Eye (tissue), 1 donor: ENCODE measurements around the gene TM2D3.
A peak's percentile ranks its signal among the peaks of the same experiment; 100 is the strongest.

Source experiments
- DNase-seq: peaks from one replicate; pipeline ENCODE4 v3.0.0-alpha.2; 2015

TM2D3 gene

DNA sequence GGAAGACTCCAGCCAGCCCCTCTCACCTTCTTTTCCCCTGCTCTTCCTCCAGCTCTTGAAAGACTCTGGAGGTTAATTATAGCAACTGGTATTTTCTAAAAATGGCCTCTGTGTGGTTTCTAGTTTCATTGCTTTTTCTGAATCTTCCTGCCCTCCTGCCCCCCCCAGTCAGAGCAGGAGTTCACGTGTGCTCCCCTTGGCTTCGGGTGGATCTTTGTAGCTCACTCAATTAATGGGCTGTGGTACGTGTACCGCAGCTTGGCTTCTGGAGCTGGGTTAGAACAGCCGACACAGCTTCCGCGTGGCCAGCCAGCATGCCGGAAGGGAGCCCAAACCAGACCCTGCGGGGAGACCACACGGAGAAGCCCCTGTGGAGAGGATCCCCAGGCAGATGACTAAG is 31.5 kb downstream of the TM2D3 start:
- DNase-seq = no peak

DNA sequence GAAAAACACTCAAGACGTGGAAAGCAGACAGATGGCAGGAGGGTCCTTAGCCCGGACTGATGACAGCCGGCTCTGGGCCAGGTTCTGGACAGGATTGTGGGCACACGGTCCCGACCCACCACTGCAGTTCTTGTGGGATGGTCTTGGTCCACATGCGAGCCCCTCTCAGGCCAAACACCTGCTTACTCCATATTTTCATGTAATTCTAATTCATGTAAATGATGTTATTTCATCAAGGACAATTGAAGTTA is 32.6 kb downstream of the TM2D3 start:
- DNase-seq = no peak

DNA sequence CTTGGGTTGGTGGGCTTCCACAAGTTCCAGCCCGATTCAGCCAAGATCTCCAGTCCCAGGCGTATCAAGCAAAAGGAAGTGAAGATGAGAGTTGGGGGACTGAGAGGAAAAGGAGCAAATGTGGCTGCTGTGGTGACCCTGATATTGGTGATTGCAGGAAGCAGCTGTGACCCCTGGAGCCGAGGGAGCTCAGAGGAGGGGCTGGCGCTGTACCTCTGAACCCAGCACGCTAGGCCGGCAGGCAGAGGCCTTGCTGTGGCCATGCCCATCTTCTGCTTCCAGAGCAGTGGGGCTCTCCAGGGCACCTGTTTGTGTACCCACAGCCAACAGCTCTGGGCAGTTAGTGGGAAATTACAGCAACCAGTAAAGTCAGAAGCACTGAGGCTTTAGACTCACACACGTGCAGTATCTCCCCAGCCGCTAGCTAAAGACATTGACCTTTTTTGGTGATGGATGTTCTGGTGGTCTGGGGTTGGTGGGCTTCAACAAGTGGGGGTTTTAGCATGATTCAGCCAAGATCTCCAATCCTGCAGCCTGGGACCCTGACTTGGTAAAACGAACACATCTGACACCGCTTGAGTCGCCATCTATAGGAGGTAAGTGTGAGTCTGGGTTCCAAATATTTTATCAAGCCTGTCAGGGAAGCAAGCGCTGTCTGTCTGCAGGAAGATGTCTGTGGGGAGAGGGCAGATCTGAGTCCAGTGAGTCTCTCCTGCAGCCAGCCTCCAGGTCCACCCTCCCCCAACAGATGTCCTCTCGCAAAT is 33.1 kb downstream of the TM2D3 start:
- no peak for DNase-seq

DNA sequence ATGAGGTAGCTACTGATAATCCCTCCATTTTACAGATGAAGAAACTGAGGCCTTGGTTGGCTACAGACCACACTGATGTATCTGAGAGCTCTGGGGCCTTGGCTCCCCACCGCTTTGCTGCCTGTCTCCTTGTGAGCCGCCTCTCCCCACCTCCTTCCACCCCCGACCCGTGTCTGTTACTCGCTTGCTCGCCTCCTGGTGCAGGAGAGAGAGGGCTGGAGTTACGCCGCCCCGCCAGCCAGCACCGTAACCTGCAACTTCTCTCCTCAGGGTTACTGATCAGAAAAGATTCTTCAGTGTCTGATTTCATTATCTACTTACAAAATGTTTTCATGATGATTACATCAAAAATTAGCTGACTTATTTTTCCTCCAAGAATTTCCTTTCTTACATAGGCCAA is 34.1 kb downstream of the TM2D3 start:
- DNase-seq = no peak

DNA sequence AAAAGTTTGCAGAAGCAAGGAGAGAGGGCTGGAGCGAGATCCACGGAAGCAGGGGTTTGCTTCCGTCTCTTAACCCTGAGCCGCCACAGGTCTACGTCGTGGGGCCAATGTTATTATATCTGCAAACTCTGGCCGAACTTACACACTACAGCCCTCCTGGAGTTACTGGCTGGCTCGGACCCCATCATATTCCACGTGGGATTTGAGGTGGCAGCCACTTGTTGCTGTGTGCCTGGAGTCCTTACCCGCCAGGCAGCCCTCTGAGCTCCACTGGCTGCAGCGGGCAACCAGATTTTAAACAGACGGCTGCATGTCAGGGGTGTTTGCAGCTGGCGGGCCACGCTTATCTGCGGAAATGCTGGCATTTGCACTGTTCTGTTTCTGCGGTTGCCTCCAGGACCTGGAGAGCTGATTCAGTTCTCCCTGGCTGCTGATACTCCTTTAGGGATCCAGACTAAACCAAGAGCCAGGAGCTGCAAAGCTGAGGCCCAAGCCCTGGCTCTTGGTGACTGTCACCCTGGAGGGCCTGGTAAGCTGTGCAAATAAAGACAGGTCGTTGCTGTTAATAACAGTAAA is 34.7 kb downstream of the TM2D3 start:
- peak; percentile 5 for DNase-seq

DNA sequence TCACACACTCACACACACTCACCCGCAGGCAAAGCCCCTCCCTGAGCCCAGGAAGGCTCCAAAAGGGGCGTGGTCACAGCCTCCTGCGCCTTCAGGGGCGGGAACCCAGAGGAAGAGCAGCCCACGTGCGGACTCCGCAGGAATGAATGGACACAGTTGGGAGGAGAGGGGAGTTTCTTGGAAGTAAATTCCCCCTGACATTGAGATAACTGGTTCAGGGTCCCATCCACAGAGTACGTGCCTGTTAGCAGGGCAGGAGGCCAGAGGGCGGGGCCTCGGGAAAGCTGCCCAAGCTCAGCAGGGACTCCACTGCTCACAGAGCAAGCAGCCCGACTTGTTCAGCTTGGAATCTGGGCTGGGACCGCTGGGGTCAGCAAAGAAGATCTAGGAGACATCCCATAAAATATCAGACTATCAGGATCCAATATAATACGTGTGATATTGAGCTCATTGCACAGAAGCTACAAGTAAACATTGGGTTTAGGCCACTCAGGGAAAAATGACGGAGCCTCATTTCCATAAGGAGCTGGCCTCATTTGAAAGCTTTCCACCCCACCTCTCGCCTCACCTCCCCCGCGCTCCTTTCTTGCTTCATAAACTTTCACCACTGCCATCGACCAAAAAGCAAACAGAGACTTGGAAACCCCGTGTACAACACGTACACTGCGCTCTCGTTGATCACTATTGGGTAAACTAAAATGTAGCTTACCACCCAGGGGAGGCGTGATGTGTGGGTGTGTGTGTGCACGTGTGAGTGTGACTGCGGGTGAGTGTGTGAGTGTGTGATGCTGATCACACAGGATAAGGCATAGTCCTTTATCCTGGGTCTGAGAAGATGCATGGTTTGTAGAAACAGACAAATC is 36.0 kb downstream of the TM2D3 start:
- DNase-seq = peak; percentile 83

DNA sequence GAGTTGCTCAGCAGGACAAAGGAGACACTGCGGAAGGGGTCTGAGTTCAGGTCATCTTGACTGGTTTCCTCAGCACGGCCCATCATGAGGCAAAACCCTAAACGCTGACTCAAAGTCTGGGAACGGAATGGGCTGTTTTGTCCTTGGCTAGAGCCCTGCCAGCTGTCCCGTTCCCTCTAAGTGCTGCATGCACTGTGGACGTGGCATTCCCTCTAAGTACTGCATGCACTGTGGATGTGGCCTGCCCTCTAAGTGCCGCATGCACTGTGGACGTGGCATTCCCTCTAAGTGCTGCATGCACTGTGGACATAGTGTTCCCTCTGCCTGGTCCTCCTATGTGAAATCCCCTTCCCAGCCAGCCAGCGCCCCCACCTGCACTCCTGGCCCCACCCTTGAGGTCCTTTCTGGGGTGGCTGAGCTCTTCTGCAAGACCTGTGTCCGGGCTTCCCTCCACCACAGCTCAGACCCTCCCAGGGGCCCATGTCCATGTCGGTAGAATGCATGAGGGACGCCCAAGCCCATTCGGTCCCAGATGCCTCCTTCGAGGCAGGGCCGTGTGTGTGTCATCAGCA is 36.7 kb downstream of the TM2D3 start:
- peak; percentile 30 for DNase-seq

DNA sequence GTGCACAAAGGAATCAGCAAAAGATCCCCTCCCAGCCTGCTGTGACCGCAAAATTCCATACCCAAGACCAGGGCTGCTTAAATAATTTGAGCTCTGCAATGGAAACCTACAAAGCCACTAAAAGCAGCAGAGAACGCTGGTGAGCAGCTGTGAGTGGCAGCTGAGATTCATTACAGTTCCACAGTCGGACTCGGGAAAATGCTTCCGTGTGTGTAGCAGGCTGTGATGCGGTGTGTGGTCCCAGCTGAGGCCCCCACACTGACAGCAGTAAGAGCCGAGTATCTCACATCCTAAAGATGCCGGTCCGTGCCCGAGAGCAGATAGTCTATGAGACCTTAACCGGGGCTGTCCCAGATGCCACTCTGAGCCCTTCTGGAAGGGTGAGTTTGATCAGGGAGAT is 37.4 kb downstream of the TM2D3 start:
- DNase-seq = peak; percentile 55

DNA sequence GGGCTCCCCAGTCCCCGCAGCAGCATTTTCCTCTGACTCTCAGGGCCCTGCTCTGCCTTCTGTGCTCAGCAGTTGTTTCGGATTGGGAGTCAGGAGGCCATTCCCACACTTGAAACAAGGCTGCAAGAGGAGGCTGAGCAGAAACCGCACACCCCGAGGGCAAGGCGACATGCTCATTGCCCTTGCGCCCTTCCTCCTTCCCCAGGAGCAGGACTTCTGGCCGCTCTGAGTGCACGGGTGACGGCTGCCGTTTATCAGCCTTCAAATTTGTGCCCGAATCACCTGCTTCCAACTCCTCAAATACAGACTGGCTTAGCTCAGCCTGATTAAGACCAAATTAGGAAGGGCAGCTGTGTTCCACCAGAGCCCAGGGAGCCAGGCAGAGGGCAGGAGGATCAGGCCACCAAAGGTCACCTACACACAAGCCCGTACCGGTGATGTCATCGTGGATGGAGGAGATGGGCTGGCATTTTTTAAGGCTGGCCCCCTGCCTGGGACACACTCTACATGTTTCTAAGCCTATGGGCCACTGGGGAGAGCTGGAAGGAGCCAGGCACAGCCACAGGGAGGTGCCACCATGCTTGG is 38.1 kb downstream of the TM2D3 start:
- DNase-seq = peak; percentile 60

DNA sequence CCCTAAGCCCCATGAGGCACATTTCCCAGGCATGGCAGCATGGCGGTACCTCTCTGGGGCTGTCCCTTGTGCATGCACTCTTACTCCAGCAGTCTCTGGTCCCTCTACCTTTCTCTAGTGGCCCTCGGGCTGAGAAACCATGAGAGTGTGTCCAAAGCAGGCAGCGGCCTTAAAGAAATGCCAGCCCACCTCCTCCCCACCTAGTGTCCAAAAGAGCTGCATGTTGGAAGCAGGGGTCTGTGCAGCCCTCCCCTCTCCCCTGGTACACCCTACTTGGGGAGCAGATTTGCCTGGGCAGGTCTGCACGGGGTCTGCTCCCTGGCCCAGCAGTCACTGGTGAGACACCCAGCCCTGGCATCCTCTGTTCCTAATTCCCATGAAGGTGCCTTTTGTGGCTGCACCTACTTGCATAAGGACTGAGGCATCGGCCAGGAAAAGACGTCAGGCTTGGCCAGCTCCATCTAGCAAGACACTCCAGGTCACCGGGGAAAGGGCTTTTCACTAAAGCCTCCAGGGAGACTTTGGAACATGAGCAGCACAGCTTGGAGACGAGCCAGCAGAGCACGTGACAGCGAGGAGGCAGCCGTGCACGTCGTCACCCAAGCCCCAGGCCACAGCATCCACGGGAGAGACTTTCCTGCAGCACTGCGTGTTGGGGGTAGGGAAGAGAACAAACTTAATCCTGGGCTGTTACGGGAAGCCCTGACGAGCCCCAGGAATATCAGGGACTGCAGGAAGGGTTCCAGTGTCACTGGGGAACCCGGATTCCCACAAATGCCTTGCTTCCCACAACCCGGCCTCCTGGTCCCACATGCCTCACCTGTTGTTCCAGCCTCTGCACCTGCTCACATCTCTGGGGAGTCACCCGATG is 38.8 kb downstream of the TM2D3 start:
- peak; percentile 90 for DNase-seq

DNA sequence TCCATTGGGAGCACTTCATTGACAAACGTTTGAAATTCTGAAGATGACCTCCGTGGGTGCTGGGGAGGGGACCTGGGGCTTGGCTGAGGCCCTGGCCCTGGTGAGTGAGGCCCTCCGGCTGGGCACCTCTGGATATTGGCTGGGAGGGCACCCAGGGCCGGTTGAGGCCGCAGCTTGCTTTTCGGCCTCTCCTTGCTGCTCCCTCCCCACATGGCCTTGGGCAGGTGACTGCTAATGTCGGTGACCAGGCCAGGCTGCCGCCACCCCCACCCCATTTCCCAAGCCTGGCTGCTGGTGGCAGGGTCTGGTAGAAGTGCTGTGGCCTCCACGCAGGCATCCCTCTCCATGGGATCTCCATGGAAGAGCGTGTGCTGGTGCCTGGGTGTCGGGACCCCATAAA is 39.5 kb downstream of the TM2D3 start:
- DNase-seq = no peak

DNA sequence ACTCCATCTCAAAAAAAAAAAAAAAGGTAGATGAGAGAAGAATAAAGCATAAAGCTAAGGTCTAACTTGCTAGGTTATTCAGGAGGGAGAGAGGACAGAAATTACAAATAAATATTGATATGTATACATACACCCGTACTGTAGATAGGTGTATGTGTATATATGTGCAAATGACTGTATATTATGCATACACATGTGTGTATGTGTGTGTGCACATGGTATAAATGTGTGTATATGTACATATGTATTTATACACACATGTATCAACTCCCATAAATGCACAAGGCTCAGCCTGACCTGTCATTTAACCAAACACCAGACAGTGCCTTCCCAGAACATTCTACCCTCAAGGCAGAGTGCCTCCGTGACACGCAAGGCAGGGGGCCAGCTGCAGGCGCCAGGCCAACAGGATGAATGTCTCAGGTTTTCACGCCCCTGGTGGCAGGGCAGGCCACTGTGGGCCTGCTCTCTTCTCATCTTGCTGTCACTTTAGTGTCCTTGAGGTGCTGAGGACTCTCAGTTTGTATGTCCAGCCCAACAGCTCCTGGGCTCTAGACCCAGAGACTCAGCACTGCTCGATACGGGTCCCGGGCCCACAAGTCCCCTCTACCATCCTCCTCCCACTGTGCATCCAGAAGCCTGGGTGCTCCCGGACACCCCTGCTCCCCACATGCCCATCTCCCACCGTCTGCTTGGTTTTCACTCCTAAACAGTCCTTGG is 40.4 kb downstream of the TM2D3 start:
- no peak for DNase-seq

DNA sequence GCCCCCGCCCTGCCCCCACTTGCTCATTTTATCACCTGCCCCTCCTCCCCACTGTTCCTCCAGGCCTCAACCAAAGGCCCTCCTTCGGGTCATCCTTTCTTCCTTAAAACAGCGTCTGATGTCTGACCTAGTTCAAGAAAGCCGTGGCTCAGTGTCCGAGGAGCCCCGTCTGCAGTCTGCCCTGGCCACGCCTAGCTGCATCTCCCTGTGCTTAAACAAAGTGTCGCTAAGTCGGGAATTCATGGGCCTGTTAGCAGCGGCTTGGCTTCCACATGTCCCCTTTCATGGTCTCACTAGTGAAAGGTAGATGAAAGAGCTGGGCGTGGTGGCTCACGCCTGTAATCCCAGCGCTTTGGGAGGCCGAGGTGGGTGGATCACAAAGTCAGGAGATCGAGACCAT is 41.2 kb downstream of the TM2D3 start:
- DNase-seq = no peak

DNA sequence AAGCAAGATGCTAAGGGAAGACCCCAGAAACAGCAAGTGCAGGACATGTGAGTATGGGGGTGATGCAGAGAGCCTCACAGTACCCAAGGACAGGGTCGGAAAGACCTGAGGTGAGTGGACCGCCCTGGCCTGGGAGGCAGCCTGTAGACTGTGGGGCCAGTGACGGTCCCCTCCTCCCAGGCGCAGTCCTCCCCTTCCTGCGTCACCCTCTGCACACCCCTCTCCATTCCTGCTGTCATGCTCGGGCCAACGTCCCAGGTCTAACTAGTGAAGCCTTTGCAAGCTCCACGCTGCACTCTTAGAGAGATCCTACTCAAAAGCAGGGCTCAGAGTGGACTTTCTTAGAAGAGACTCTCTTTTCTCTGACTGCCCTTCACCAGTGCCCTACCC is 41.6 kb downstream of the TM2D3 start:
- DNase-seq = no peak

DNA sequence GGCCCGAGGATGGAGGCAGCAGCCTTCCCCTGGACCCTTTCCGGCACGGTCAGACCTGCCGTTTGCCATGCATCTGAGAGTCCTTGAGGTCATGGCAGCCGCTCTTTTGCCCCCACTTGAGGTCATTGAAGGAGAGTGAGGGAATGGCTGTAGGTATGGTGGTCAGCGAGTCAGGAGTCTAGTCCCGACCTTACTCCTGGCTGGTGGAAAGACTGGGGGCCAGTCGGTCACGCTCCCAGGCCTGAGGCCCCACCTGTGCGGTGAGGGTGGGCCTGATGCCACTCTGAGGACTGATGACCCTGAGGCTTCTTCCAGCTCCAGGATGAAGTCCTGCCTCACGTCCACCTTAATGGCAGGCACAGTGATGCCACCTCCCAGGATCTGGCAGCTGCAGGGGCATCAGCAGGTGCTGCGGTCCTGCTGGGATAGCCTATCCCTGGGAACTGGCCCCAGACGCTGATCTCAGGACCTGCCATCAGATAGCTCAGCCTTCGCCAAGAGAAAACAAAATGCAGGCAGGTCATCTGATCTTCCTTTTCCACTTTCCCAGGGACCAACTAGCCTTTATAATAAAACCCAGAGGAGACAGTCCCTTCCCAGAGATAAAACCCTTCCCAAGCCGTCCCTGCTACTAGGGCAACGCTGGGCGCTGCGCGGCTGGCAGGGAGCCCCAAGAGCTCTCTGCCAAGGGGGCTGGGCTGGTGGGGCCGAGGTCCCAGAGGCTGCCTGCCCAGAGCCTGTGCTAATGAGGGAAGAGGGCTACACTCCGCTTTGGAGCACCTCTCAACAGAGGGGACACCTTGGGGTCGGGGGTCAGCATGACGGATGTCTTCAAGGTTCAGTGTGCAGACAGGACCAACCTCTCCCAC is 42.2 kb downstream of the TM2D3 start:
- DNase-seq = no peak

DNA sequence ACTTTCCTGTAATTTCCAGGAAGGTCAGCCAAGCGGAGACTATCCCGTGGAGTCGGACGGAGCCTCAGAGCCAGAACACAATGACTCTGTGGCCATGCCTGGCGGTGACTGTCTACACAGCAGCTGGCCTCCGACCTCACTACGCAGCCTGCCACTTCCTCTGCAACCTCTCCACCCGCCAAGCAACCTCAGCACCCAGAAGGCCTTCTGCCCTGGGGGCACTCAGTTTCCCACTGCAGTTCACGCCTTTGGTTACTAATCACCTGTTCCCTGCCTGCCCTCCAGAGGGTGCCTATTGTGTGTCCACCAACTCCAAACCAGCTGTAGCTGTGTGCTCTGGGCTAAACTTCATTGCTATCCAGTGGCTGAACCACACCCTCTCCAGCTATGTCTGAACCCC is 44.0 kb downstream of the TM2D3 start:
- DNase-seq = no peak

DNA sequence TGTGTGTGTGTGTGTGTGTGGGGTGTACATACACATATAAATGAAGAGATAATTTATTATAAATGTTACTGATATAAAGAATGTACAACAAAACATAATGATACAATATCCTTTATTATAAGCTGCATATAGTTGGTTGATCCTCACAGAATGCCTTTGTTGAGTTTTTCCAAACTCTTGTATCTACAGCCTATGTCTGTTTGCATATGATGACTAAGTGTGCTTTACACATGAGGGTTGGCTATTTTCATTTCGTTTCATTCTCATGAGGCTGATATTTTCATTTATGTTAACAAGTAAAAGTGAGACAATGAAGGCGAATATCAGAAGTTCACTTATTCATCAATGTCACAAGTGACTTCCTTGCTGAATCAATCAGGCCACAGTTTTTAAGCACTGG is 45.1 kb downstream of the TM2D3 start:
- DNase-seq = no peak

DNA sequence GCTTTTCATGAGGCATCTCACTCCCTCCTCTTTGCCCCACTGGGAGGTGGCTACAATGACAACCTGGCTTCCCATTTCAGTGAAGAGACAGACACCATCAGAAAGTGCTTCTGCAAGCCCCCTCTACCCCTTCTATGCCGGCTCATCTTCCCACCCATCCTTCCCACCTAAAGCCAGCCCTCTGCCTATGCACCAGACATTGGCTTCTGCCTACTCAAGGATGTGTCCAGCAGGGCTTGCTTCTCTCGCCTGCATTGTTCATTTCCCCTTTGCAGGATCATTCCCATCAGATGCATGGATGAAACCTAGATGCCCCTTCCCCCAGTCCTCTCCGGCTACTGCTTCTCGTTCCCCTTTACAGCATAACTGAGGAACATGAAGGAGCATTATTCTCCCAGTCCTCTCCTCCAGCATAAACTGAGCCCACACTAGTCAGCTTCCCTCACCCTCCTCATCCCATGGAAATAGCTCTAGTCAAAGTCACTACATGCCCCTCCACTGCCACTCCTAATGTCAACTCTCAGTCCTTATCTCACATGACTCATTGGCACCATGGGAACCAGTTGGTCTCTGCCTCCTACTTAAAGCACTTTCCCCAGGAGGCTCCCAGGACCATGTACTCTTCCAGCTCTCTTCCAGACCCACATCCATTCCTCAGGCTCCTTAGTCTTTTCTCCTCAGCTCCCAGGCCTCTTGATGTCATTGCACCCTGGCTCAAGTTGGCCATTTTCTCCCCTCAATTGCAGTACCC is 47.9 kb downstream of the TM2D3 start:
- no peak for DNase-seq

DNA sequence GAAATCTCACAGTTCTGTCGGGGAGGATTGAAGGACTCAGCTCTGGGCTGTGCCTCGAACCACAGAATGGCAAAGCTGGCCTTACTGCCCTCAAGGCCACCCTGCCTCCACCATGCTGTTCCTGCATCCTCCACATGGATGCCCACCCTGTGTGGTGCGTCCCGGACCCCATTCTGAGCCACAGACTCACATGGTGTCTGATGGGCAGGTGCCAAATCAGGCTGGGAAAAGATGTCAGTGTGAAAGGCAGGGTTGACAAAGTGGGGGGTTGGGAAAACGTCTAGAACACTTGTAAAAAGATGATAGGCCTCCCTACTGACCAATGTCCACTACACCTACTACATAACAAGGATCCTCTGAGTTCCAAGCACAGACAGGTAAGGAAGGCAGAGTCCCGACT is 49.4 kb downstream of the TM2D3 start:
- DNase-seq = no peak

DNA sequence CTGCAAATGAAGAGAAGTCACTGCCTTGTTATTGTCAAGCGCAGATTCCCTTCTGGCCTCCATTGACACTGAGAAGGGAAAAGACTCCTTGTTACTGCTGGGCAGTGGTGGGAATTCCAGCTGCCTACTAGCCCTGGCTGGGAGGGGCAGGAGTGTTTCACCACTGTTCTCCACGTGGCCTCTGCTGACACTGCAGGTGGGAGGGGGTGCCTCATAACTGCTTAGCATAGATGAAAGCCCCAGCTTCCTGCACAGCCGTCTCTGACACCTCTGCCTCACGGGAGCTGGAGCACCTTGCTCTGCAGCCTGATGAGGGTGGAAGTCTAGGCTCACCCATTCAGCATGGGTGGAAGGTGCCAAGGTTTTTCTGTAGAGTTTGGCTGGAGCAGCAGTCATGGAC is 52.1 kb downstream of the TM2D3 start:
- peak; percentile 11 for DNase-seq
